ENCODE data around the gene EPHA2. TPM values are rescaled to one million over a fixed set of nuclear protein-coding genes. Genes with fewer than 3 reads are reported as not detected.

EPHA2 gene
- total RNA-seq, 2 experiments from 2014 or later, result 0.15 TPM; not detected in 1

DNA sequence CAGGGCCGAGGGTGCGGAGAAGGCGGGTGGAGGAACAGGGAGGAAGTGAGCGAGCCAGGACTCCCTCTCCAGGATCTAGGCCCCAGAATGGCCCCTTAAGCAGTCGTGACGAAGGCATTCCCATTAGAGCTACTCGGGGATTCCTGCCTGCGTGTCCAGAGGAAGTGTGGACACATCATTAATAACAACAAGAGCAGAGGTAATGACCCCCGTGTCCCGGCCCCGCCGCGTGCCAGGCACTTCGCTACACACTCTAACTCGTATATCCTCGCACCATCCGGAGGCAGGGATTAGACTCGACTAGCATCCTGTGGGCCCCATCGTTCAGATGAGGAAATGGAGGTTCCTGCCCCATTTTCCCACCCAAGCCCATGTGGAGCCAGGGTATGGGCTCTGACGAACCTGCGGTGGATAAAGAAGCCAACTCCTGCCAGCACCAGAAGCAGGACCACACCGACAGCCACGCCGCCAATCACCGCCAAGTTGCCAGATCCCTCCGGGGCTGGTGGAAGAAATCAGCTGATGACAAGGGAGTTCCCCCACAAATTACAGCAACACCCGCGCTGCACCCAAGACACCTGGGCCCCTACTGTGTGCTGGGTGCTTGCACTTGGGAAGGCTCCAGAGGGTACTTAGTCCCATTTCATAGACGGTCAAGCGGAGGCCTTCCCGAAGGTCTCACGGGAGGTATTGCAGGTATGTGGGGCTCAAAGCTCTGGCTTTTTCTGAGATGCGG is 21.6 kb downstream of the EPHA2 start:
- ChIA-PET POLR2A (no interaction called here), CTCF (ENCODE audit: unreplicated experiment) (no interaction called here)
- no peaks in the 10 kb centered on the region for H3K9me3 ChIP-seq (ENCODE audit: low read length)
- H4K20me1 ChIP-seq (ENCODE audit: insufficient read depth, low read length), result no peaks in the 10 kb centered on the region
- no peak overlapping the region for H3K27ac ChIP-seq (ENCODE audit: low read depth, low read length, poor library complexity, severe bottlenecking)
- H2AFZ ChIP-seq (ENCODE audit: low read length), result no peak overlapping the region
- no peaks in the 10 kb centered on the region for H3K79me2 ChIP-seq (ENCODE audit: insufficient read depth, low read depth, low read length)
- intact Hi-C loops (cut with micrococcal nuclease; ENCODE audit: unreplicated experiment), result no loop called here
- H3K4me2 ChIP-seq (ENCODE audit: low read length), result no peak overlapping the region
- H3K9me2 ChIP-seq (ENCODE audit: insufficient read depth, low read length), result no peaks in the 10 kb centered on the region
- TF ChIP-seq, protein P1, sequence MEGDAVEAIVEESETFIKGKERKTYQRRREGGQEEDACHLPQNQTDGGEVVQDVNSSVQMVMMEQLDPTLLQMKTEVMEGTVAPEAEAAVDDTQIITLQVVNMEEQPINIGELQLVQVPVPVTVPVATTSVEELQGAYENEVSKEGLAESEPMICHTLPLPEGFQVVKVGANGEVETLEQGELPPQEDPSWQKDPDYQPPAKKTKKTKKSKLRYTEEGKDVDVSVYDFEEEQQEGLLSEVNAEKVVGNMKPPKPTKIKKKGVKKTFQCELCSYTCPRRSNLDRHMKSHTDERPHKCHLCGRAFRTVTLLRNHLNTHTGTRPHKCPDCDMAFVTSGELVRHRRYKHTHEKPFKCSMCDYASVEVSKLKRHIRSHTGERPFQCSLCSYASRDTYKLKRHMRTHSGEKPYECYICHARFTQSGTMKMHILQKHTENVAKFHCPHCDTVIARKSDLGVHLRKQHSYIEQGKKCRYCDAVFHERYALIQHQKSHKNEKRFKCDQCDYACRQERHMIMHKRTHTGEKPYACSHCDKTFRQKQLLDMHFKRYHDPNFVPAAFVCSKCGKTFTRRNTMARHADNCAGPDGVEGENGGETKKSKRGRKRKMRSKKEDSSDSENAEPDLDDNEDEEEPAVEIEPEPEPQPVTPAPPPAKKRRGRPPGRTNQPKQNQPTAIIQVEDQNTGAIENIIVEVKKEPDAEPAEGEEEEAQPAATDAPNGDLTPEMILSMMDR (conservative IDR thresholded peaks at IDR 0.05; ENCODE audit: low read length), result no peak
- TF ChIP-seq EZH2phosphoT487 (IDR thresholded peaks at IDR 0.05; ENCODE audit: borderline replicate concordance, low read depth, low read length), result no peak
- no TSS peak for BruUV-seq (replicated peaks)
- no peak overlapping the region for H3K4me3 ChIP-seq (ENCODE audit: low read depth, low read length, poor library complexity, severe bottlenecking)
- H3K4me1 ChIP-seq (ENCODE audit: insufficient read depth, low read length, poor library complexity, severe bottlenecking), result no peaks in the 10 kb centered on the region
- DNase-seq (ENCODE audit: low spot score), result no peak
- no peaks in the 10 kb centered on the region for H3K36me3 ChIP-seq (ENCODE audit: insufficient read depth, low read length)

DNA sequence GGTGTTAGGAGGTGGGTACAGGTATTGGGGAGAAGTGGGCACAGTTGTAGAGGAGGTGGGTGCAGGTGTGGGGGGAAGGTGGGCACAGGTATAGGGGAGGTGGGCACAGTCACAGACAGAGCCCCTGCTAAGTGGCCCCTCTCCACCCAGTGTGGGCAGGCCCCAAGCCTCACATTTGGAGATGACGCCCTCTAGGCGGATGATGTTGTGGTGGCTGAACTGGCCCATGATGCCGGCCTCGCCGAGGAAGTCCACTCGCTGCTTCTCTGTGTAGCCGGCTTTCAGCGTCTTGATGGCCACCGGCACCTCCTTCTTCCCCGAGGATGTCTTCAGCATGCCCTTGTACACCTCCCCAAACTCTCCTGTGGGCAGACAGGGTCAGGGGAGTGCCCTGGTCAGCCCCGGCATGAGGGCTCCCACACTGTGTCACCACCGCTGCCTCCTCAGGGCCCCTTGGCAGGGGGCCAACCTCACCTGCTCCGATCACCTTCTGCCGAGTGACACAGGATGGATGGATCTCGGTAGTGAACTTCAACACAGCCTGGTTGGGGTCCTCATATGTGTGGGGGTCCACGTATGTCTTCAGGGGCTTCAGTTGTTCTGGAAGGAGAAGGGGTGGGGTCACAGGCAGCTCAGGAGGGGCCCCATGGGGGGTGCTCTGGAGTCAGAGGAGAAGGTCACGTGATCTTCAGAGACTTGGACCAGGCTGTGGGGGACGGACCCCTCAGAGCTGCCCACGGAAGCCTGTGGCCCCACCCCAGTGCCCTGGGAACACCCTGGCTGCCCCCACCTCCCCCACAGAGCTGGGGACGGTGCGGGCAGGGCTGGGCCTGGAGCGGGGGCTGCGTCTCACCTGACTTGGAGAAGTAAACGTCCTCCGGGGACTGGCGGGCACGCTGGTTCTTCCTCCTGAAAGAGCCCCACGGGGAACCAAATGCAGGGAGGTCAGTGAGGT is 22.6 kb downstream of the EPHA2 start:
- Histone ChIP-seq H3K9me2 (ENCODE audit: insufficient read depth, low read length) (no peaks in the 10 kb centered on the region), H3K4me2 (ENCODE audit: low read length) (no peak overlapping the region), H3K4me1 (ENCODE audit: insufficient read depth, low read length, poor library complexity, severe bottlenecking) (no peaks in the 10 kb centered on the region), H3K79me2 (ENCODE audit: insufficient read depth, low read depth, low read length) (no peaks in the 10 kb centered on the region), H4K20me1 (ENCODE audit: insufficient read depth, low read length) (no peaks in the 10 kb centered on the region), H2AFZ (ENCODE audit: low read length) (no peak overlapping the region), H3K36me3 (ENCODE audit: insufficient read depth, low read length) (no peaks in the 10 kb centered on the region), H3K9me3 (ENCODE audit: low read length) (no peaks in the 10 kb centered on the region), H3K4me3 (ENCODE audit: low read depth, low read length, poor library complexity, severe bottlenecking) (no peak overlapping the region), H3K27ac (ENCODE audit: low read depth, low read length, poor library complexity, severe bottlenecking) (no peak overlapping the region)
- DNase-seq (ENCODE audit: low spot score), result no peak
- no TSS peak for BruUV-seq (replicated peaks)
- POLR2A ChIA-PET, result no interaction called here
- no peak for TF ChIP-seq EZH2phosphoT487 (IDR thresholded peaks at IDR 0.05; ENCODE audit: borderline replicate concordance, low read depth, low read length)
- TF ChIP-seq, protein P1 (conservative IDR thresholded peaks at IDR 0.05; ENCODE audit: low read length), result no peak
- intact Hi-C loops (cut with micrococcal nuclease; ENCODE audit: unreplicated experiment), result no loop called here
- CTCF ChIA-PET (ENCODE audit: unreplicated experiment), result no interaction called here

Data from OCI-LY7 (cell line).